ENCODE results near the gene LRRC74B. TPM values are rescaled to one million over a fixed set of nuclear protein-coding genes. Genes with fewer than 3 reads are reported as not detected.
A peak's percentile ranks its signal among the peaks of the same experiment; 100 is the strongest.
"Not testable (repeated sequence)": the region's sequence is repeated elsewhere in the genome, so short reads cannot be mapped to it uniquely, and the experiment has no call there.

LRRC74B gene
- polyA plus RNA-seq, 1 experiment: not detected

GRCh38 chr22:21001601-21002325, 44.0 kb upstream of the LRRC74B start, which contains the start of gene THAP7:
Gene THAP7, minus strand, starts transcription at chr22:21002118. Its CDS starts 207 bp downstream, at chr22:21001911.
- no peaks in the 10 kb centered on the region; the same call in 1 of the 2 replicates for H3K9me3 ChIP-seq (ENCODE audit: control insufficient read depth, insufficient read depth, low read length)
- no peak for TF ChIP-seq CTCF (IDR thresholded peaks at IDR 0.05; ENCODE audit: low read depth, low read length)
- peak within 1 kb of the TSS; percentile 99 for H3K27ac ChIP-seq (ENCODE audit: low read depth, low read length)
- H3K4me3 ChIP-seq (ENCODE audit: low read depth, low read length): peak within 1 kb of the TSS; percentile 85
- DNase-seq (ENCODE audit: low read depth, low spot score): peak; percentile 92
- ChIA-PET CTCF (interaction anchor here (0.8 kb wide), 1 partner anchor 116 kb away, joined by 5 read pairs; no protein-coding TSS in a partner anchor), POLR2A (interaction anchor here (0.5 to 1.8 kb wide), 10 partner anchors 13 to 576 kb away, joined by 3 to 15 read pairs (median 4); partner anchors contain the start of genes LRRC74B, LZTR1 and P2RX6)
- H3K27me3 ChIP-seq (ENCODE audit: control insufficient read depth, insufficient read depth, low read length): no peaks in the 10 kb centered on the region

DNA sequence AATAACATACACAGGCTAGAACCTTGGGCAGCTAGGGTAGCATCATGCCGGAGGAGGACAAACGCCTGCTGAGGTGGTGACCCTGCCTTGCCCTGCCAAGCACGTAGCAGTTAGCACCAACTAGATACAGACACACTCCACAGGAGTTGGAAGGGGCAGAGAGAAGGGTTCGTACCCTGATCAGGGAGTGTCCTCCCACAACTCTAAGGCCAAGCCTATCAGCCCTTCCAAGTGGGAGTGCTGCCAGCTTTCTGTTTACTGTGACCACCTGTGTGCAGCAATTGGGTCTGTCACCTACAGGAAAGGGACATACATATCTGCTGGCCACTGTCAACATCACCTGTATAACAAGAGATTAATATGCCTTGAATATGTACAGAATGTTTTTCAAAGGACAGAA, 42.0 kb upstream of the LRRC74B start:
- no peak overlapping the region for H3K4me3 ChIP-seq (ENCODE audit: low read depth, low read length)
- no peak for TF ChIP-seq CTCF (IDR thresholded peaks at IDR 0.05; ENCODE audit: low read depth, low read length)
- no peak for DNase-seq (ENCODE audit: low read depth, low spot score)
- no peaks in the 10 kb centered on the region for H3K27me3 ChIP-seq (ENCODE audit: control insufficient read depth, insufficient read depth, low read length)
- no peaks in the 10 kb centered on the region; the same call in 1 of the 2 replicates for H3K9me3 ChIP-seq (ENCODE audit: control insufficient read depth, insufficient read depth, low read length)
- POLR2A ChIA-PET: interaction anchor here (0.7 to 1.6 kb wide), 3 partner anchors 43 to 200 kb away, joined by 3 to 5 read pairs (median 3); no protein-coding TSS in a partner anchor
- peak overlapping the region; percentile 21 for H3K27ac ChIP-seq (ENCODE audit: low read depth, low read length)
- CTCF ChIA-PET: no interaction called here

DNA sequence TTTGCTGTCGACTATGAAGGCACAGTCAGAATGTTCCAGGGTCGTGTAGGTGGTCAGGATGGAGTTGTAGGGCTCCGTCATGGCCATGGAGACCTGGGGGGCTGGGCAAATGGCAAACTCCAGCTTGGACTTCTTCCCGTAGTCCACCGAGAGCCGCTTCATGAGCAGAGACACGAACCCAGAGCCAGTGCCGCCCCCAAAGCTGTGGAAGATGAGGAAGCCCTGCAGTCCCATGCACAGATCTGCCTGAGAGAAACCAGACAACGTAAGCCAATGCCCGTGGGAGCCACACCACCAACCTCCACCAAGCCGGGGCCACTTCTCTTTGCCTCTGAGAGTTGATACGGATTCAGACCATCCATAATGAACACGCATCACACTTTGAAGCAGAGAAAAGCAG, 36.5 kb upstream of the LRRC74B start:
- H3K9me3 ChIP-seq (ENCODE audit: control insufficient read depth, insufficient read depth, low read length); DNase-seq (ENCODE audit: low read depth, low spot score); H3K27ac ChIP-seq (ENCODE audit: low read depth, low read length); H3K4me3 ChIP-seq (ENCODE audit: low read depth, low read length); H3K27me3 ChIP-seq (ENCODE audit: control insufficient read depth, insufficient read depth, low read length); POLR2A ChIA-PET; CTCF ChIA-PET: not testable (repeated sequence)

- H3K27ac ChIP-seq (ENCODE audit: low read depth, low read length): no peak overlapping the region
- ChIA-PET POLR2A (interaction anchor here (0.6 kb wide), 1 partner anchor 70 kb away, joined by 3 read pairs; no protein-coding TSS in a partner anchor), CTCF (no interaction called here)
- TF ChIP-seq CTCF (IDR thresholded peaks at IDR 0.05; ENCODE audit: low read depth, low read length): no peak
- no peak for DNase-seq (ENCODE audit: low read depth, low spot score)
- H3K4me3 ChIP-seq (ENCODE audit: low read depth, low read length): no peak overlapping the region
- no peaks in the 10 kb centered on the region for H3K27me3 ChIP-seq (ENCODE audit: control insufficient read depth, insufficient read depth, low read length)
- no peaks in the 10 kb centered on the region; the same call in 1 of the 2 replicates for H3K9me3 ChIP-seq (ENCODE audit: control insufficient read depth, insufficient read depth, low read length)
Observed at GRCh38 chr22:21009638-21010425, 35.9 kb upstream of the LRRC74B start.

DNA sequence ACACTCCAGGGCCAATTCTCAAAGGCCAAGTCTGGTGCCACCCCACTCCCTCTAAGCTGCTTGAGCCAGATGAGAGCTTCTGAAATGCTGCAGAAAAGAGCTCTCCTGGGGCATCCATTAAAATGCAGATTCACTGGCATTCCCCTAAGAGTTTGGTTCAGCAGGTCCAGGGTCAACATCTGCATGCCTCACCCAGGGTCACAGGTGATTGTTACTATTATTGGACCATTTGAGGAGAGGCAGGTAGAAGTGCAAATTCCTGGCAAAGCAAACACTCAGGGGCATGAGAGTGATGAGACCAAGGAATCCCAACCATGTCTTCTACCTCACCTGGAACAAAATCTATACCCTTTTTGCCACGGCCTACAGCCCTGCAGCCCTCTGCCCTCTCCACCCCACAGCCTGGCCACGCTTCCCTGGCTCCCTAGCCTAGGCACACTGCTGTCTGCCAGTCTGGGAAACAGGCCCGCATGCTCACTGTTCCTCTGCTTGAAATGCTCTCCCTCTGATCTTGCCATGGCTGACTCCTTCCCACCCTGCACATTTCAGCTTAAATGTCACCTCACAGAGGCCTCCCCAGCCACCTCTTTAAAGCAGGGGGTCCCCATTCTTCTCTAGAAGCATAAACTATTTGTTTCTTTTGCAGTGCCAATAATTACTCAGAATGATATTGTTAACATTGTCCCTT, 35.2 kb upstream of the LRRC74B start:
- POLR2A ChIA-PET: no interaction called here
- no peaks in the 10 kb centered on the region; the same call in 1 of the 2 replicates for H3K9me3 ChIP-seq (ENCODE audit: control insufficient read depth, insufficient read depth, low read length)
- CTCF ChIA-PET: no interaction called here
- H3K27me3 ChIP-seq (ENCODE audit: control insufficient read depth, insufficient read depth, low read length): no peaks in the 10 kb centered on the region
- no peak overlapping the region for H3K27ac ChIP-seq (ENCODE audit: low read depth, low read length)
- no peak for TF ChIP-seq CTCF (IDR thresholded peaks at IDR 0.05; ENCODE audit: low read depth, low read length)
- no peak for DNase-seq (ENCODE audit: low read depth, low spot score)
- H3K4me3 ChIP-seq (ENCODE audit: low read depth, low read length): no peak overlapping the region

Measured in AG04450 (cell line).